ENCODE results near the gene ST6GAL1. TPM values are rescaled to one million over a fixed set of nuclear protein-coding genes. Genes with fewer than 3 reads are reported as not detected.
"Not testable (repeated sequence)": the region's sequence is repeated elsewhere in the genome, so short reads cannot be mapped to it uniquely, and the experiment has no call there.

Gene ST6GAL1
- total RNA-seq, 2 experiments from 2014 or later: 116 to 128 TPM

- peaks cover 71% of the 10 kb centered on the region for H3K36me3 Mint-ChIP-seq (ENCODE audit: low read depth)
- no peaks in the 10 kb centered on the region for H3K9me3 Mint-ChIP-seq
- H3K4me1 Mint-ChIP-seq: peaks cover 2% of the 10 kb centered on the region
- H3K4me3 Mint-ChIP-seq: no peak overlapping the region
- CTCF ChIA-PET: interaction anchor here (1.3 to 1.8 kb wide), 2 partner anchors 11 to 130 kb away, joined by 4 to 6 read pairs; no protein-coding TSS in a partner anchor
- H3K27me3 Mint-ChIP-seq: no peaks in the 10 kb centered on the region
- H3K27ac Mint-ChIP-seq: no peak overlapping the region
- no peak for DNase-seq
- POLR2A ChIA-PET: interaction anchor here (1.0 to 1.7 kb wide), 2 partner anchors 10 to 20 kb away, joined by 3 to 6 read pairs; no protein-coding TSS in a partner anchor
These were observed 49.5 kb downstream of the ST6GAL1 start for GRCh38 chr3:186979852-186980251.

- Mint-ChIP-seq H3K36me3 (ENCODE audit: low read depth) (peaks cover 63% of the 10 kb centered on the region), H3K27ac (no peak overlapping the region)
These were observed 50.7 kb downstream of the ST6GAL1 start for GRCh38 chr3:186980989-186981388.

DNA sequence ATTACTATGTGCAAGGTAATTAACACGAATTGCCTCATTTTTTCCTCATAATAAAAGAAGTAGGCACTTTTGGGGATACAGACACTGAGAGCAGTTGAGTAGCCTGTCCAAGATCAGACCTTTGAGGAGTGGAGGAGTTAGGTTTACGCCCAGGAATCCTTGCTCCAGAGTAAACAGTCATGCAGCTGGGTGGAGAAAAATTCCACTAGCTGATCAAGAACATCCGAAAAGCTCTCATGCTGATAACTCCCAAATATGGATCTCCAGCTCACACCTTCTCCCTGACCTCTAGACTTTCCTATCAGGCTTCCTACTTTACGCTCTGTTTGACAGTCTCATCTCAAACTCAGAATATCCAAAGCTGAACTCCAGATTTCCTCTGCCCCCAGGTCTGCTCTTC lies 53.3 kb downstream of the ST6GAL1 start:
- no peak overlapping the region for H3K27ac Mint-ChIP-seq
- H3K4me3 Mint-ChIP-seq: no peak overlapping the region
- H3K27me3 Mint-ChIP-seq: no peaks in the 10 kb centered on the region
- peaks cover 10% of the 10 kb centered on the region for H3K4me1 Mint-ChIP-seq
- H3K36me3 Mint-ChIP-seq (ENCODE audit: low read depth): peaks cover 67% of the 10 kb centered on the region
- DNase-seq: no peak
- ChIA-PET POLR2A (interaction anchor here (0.9 kb wide), 1 partner anchor 17 kb away, joined by 4 read pairs; no protein-coding TSS in a partner anchor), CTCF (interaction anchor here (1.3 kb wide), 1 partner anchor 134 kb away, joined by 7 read pairs; no protein-coding TSS in a partner anchor)
- no peaks in the 10 kb centered on the region for H3K9me3 Mint-ChIP-seq

More at GRCh38 chr3:186980989-186981388, 50.7 kb downstream of the ST6GAL1 start:
- CTCF ChIA-PET: interaction anchor here (0.6 to 2.0 kb wide), 3 partner anchors 8 to 132 kb away, joined by 3 to 8 read pairs (median 4); no protein-coding TSS in a partner anchor
- H3K27me3 Mint-ChIP-seq: no peaks in the 10 kb centered on the region
- DNase-seq: no peak
- H3K4me1 Mint-ChIP-seq: no peaks in the 10 kb centered on the region
- H3K4me3 Mint-ChIP-seq: no peak overlapping the region
- POLR2A ChIA-PET: interaction anchor here (1.7 kb wide), 1 partner anchor 49 kb away, joined by 6 read pairs; no protein-coding TSS in a partner anchor
- H3K9me3 Mint-ChIP-seq: no peaks in the 10 kb centered on the region

DNA sequence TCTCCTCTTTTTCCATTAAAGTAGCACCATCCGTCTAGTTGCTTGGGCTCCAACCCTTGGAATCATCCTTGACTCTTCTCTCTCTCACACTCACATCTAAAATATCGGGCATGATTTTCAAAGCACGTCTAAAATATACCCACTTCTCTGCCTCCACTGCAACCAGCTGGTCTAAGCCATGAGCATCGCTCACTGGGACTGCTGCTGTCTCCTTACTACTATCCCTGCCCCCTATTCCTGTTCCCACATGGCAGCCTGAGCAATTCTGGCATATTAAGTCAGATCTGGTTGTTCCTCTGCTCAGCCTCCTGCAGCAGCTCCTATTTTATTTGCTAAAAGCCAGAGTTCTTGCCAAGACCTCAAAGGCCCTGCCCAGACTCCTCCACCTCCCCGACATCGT lies 53.7 kb downstream of the ST6GAL1 start:
- DNase-seq: no peak
- no peak overlapping the region for H3K27ac Mint-ChIP-seq
- H3K4me1 Mint-ChIP-seq: peaks cover 12% of the 10 kb centered on the region
- no peak overlapping the region for H3K4me3 Mint-ChIP-seq
- H3K36me3 Mint-ChIP-seq (ENCODE audit: low read depth): peaks cover 67% of the 10 kb centered on the region
- H3K9me3 Mint-ChIP-seq: no peaks in the 10 kb centered on the region
- ChIA-PET CTCF (interaction anchor here (1.3 kb wide), 1 partner anchor 135 kb away, joined by 7 read pairs; no protein-coding TSS in a partner anchor), POLR2A (interaction anchor here (0.9 kb wide), 1 partner anchor 18 kb away, joined by 4 read pairs; no protein-coding TSS in a partner anchor)
- H3K27me3 Mint-ChIP-seq: no peaks in the 10 kb centered on the region

GRCh38 chr3:186985661-186986364 lies 55.5 kb downstream of the ST6GAL1 start:
- H3K36me3 Mint-ChIP-seq (ENCODE audit: low read depth): peaks cover 66% of the 10 kb centered on the region
- no peak overlapping the region for H3K4me3 Mint-ChIP-seq
- peaks cover 13% of the 10 kb centered on the region for H3K4me1 Mint-ChIP-seq
- CTCF ChIA-PET: interaction anchor here (0.7 kb wide), 2 partner anchors 119 to 127 kb away, joined by 3 read pairs; no protein-coding TSS in a partner anchor
- no peak for DNase-seq
- H3K27ac Mint-ChIP-seq: no peak overlapping the region
- H3K27me3 Mint-ChIP-seq: no peaks in the 10 kb centered on the region
- POLR2A ChIA-PET: no interaction called here
- H3K9me3 Mint-ChIP-seq: no peaks in the 10 kb centered on the region

GRCh38 chr3:186986406-186986805 lies 56.1 kb downstream of the ST6GAL1 start:
- H3K4me3 Mint-ChIP-seq: no peak overlapping the region
- no peaks in the 10 kb centered on the region for H3K27me3 Mint-ChIP-seq
- DNase-seq: no peak
- peaks cover 13% of the 10 kb centered on the region for H3K4me1 Mint-ChIP-seq
- H3K27ac Mint-ChIP-seq: no peak overlapping the region
- H3K9me3 Mint-ChIP-seq: no peaks in the 10 kb centered on the region
- H3K36me3 Mint-ChIP-seq (ENCODE audit: low read depth): peaks cover 66% of the 10 kb centered on the region
- ChIA-PET POLR2A (no interaction called here), CTCF (no interaction called here)

- Mint-ChIP-seq H3K9me3 (no peaks in the 10 kb centered on the region), H3K4me1 (peaks cover 13% of the 10 kb centered on the region), H3K36me3 (ENCODE audit: low read depth) (peaks cover 66% of the 10 kb centered on the region), H3K4me3 (no peak overlapping the region), H3K27me3 (no peaks in the 10 kb centered on the region), H3K27ac (no peak overlapping the region)
- CTCF ChIA-PET: no interaction called here
- POLR2A ChIA-PET: no interaction called here
- no peak for DNase-seq
These were observed 56.5 kb downstream of the ST6GAL1 start for GRCh38 chr3:186986816-186987215.

DNA sequence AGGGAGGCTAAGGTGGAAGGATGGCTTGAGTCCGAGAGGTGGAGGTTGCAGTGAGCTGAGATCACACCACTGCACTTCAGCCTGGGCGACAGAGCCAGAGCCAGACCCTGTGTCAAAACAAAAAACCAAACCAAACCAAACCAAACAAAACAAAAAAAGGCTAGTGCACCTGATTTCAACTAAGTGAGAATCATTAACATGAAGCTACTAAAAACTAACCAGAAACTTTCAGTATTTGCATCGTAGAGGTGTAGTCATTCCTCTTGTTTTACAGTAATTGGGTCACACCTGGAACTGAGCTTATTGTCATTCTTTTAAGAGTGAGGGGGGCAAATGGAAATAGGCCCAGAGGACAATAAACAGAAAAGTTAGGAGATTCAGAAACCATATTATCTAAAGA lies 58.5 kb downstream of the ST6GAL1 start:
- Mint-ChIP-seq H3K27ac (peak overlapping the region; percentile 6), H3K4me1 (peaks cover 13% of the 10 kb centered on the region), H3K36me3 (ENCODE audit: low read depth) (peaks cover 64% of the 10 kb centered on the region), H3K27me3 (no peaks in the 10 kb centered on the region), H3K4me3 (no peak overlapping the region), H3K9me3 (no peaks in the 10 kb centered on the region)
- CTCF ChIA-PET: interaction anchor here (0.6 to 2.2 kb wide), 6 partner anchors 8 to 231 kb away, joined by 3 to 7 read pairs (median 4); partner anchors contain the start of gene RPL39L
- POLR2A ChIA-PET: interaction anchor here (0.6 to 2.1 kb wide), 6 partner anchors 9 to 365 kb away, joined by 3 to 7 read pairs (median 4); no protein-coding TSS in a partner anchor
- no peak for DNase-seq

- CTCF ChIA-PET: interaction anchor here (0.7 to 2.2 kb wide), 5 partner anchors 9 to 176 kb away, joined by 3 to 7 read pairs (median 4); partner anchors contain the start of gene RPL39L
- no peak overlapping the region for H3K4me3 Mint-ChIP-seq
These were observed 59.1 kb downstream of the ST6GAL1 start for GRCh38 chr3:186989429-186989828.

GRCh38 chr3:186990277-186990676 lies 60.0 kb downstream of the ST6GAL1 start:
- H3K27me3 Mint-ChIP-seq: no peaks in the 10 kb centered on the region
- CTCF ChIA-PET: interaction anchor here (0.7 to 1.3 kb wide), 2 partner anchors 9 to 170 kb away, joined by 3 read pairs; no protein-coding TSS in a partner anchor
- H3K4me1 Mint-ChIP-seq: peaks cover 13% of the 10 kb centered on the region
- no peak overlapping the region for H3K4me3 Mint-ChIP-seq
- DNase-seq: no peak
- no peak overlapping the region for H3K27ac Mint-ChIP-seq
- H3K9me3 Mint-ChIP-seq: no peaks in the 10 kb centered on the region
- peaks cover 58% of the 10 kb centered on the region for H3K36me3 Mint-ChIP-seq (ENCODE audit: low read depth)
- POLR2A ChIA-PET: interaction anchor here (1.1 to 2.1 kb wide), 5 partner anchors 11 to 130 kb away, joined by 3 to 7 read pairs (median 4); no protein-coding TSS in a partner anchor

More at GRCh38 chr3:186989429-186989828, 59.1 kb downstream of the ST6GAL1 start:
- H3K4me1 Mint-ChIP-seq: peaks cover 13% of the 10 kb centered on the region
- peaks cover 59% of the 10 kb centered on the region for H3K36me3 Mint-ChIP-seq (ENCODE audit: low read depth)
- H3K9me3 Mint-ChIP-seq: no peaks in the 10 kb centered on the region
- no peak overlapping the region for H3K27ac Mint-ChIP-seq
- no peaks in the 10 kb centered on the region for H3K27me3 Mint-ChIP-seq
- DNase-seq: no peak
- POLR2A ChIA-PET: interaction anchor here (1.1 to 2.1 kb wide), 6 partner anchors 9 to 130 kb away, joined by 3 to 7 read pairs (median 3); no protein-coding TSS in a partner anchor

DNA sequence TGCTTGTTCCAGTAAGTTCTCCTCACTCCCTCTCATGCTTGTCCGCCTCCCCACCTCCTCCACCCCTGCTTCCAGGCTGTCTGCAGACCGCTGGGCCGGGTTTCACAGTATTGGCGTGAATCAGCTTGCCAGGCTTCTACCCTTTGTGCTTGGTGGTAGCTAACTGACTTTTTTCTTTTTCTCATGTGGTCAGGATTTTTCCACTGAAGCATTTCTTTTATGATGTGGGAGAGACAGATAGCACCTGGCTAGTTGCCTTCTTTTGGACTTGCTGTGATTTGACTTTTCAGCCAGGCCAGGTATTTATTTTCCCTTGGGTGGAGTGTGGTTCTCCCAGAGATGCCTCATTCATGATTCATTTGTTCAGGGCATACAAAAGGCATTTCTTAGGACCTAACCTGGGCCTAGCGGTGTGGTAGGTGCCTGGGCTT lies 60.6 kb downstream of the ST6GAL1 start:
- Mint-ChIP-seq H3K4me3 (no peak overlapping the region), H3K27ac (no peak overlapping the region), H3K36me3 (ENCODE audit: low read depth) (peaks cover 55% of the 10 kb centered on the region), H3K4me1 (peaks cover 13% of the 10 kb centered on the region), H3K9me3 (no peaks in the 10 kb centered on the region), H3K27me3 (no peaks in the 10 kb centered on the region)
- DNase-seq: no peak
- POLR2A ChIA-PET: interaction anchor here (1.1 to 1.7 kb wide), 3 partner anchors 37 to 129 kb away, joined by 3 to 4 read pairs (median 3); no protein-coding TSS in a partner anchor
- CTCF ChIA-PET: interaction anchor here (0.7 to 1.3 kb wide), 2 partner anchors 9 to 170 kb away, joined by 3 read pairs; no protein-coding TSS in a partner anchor

GRCh38 chr3:186991470-186991869 lies 61.1 kb downstream of the ST6GAL1 start:
- no peak for DNase-seq
- Mint-ChIP-seq H3K4me1 (peaks cover 14% of the 10 kb centered on the region), H3K4me3 (no peak overlapping the region), H3K36me3 (ENCODE audit: low read depth) (peaks cover 55% of the 10 kb centered on the region), H3K27me3 (no peaks in the 10 kb centered on the region), H3K27ac (no peak overlapping the region), H3K9me3 (no peaks in the 10 kb centered on the region)
- ChIA-PET POLR2A (no interaction called here), CTCF (interaction anchor here (1.3 kb wide), 1 partner anchor 8 kb away, joined by 3 read pairs; no protein-coding TSS in a partner anchor)

DNA sequence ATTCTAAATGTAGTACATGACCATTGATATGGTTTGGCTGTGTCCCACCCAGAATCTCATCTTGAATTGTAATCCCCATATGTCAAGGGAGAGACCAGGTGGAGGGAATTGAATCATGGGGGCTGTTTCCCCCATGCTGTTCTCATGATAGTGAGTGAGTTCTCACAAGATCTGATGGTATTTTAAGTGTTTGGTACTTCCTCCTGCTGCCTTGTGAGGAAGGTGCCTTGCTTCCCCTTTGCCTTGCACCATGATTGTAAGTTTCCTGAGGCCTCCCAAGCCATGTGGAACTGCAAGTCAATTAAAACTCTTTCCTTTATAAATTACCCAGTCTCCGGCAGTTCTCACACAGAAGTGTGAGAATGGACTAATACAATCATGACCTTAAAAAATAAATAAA lies 61.8 kb downstream of the ST6GAL1 start:
- H3K36me3 Mint-ChIP-seq (ENCODE audit: low read depth): peaks cover 53% of the 10 kb centered on the region
- H3K4me3 Mint-ChIP-seq, POLR2A ChIA-PET, DNase-seq, H3K9me3 Mint-ChIP-seq, H3K27ac Mint-ChIP-seq, H3K27me3 Mint-ChIP-seq: not testable (repeated sequence)
- CTCF ChIA-PET: interaction anchor here (1.0 kb wide), 1 partner anchor 1049 kb away, joined by 3 read pairs; no protein-coding TSS in a partner anchor
- H3K4me1 Mint-ChIP-seq: peaks cover 15% of the 10 kb centered on the region
